ENCODE results near the gene ABTB2. TPM values are rescaled to one million over a fixed set of nuclear protein-coding genes. Genes with fewer than 3 reads are reported as not detected.

ABTB2 gene
- total RNA-seq, 1 experiment from 2014 or later: 5.5 TPM

- Histone ChIP-seq H3T11ph (ENCODE audit: low read length) (no peak overlapping the region), H3K14ac (ENCODE audit: insufficient read depth, low read length) (no peak overlapping the region), H3K4ac (ENCODE audit: low read depth, low read length) (no peak overlapping the region), H2BK120ac (ENCODE audit: low read depth, low read length, poor library complexity, severe bottlenecking) (no peak overlapping the region), H4K20me1 (ENCODE audit: control insufficient read depth, insufficient read depth, insufficient read length) (no peaks in the 10 kb centered on the region), H3K9me3 (ENCODE audit: control insufficient read depth, low read depth, low read length) (no peaks in the 10 kb centered on the region), H3K27ac (ENCODE audit: insufficient read length, low read depth, low read length) (no peak overlapping the region), H4K5ac (ENCODE audit: insufficient read length, low read depth, low read length) (no peak overlapping the region), H3K79me1 (ENCODE audit: insufficient read depth, low read depth, low read length, poor library complexity, severe bottlenecking) (no peaks in the 10 kb centered on the region), H2AK5ac (ENCODE audit: insufficient read length, low read length) (no peak overlapping the region), H3K18ac (ENCODE audit: insufficient read length, low read depth, low read length) (no peak overlapping the region), H3K79me2 (ENCODE audit: insufficient read depth, low read length) (no peaks in the 10 kb centered on the region), H3K23me2 (ENCODE audit: insufficient read length, low read depth, low read length, poor library complexity, severe bottlenecking) (no peaks in the 10 kb centered on the region), H2BK15ac (ENCODE audit: low read depth, low read length) (no peak overlapping the region), H3K27me3 (ENCODE audit: insufficient read depth, low read length) (no peaks in the 10 kb centered on the region), H2BK12ac (ENCODE audit: insufficient read length, low read depth, low read length) (no peak overlapping the region), H2BK5ac (ENCODE audit: insufficient read length, low read length) (no peak overlapping the region), H2BK20ac (ENCODE audit: low read depth, low read length, poor library complexity, severe bottlenecking) (no peak overlapping the region), H4K91ac (ENCODE audit: insufficient read length, low read depth, low read length) (no peak overlapping the region), H2AFZ (ENCODE audit: low read length) (no peak overlapping the region), H3K4me2 (ENCODE audit: insufficient read depth, insufficient read length, low read length) (no peak overlapping the region), H3K23ac (ENCODE audit: insufficient read length, low read depth, low read length) (no peak overlapping the region), H3K56ac (ENCODE audit: insufficient read length, low read depth, low read length) (no peak overlapping the region), H4K8ac (replicated peaks; ENCODE audit: insufficient read length, low read depth, low read length) (no peak overlapping the region), H3K9ac (ENCODE audit: extremely low read depth, insufficient read length, low read length) (no peak overlapping the region), H3K4me1 (ENCODE audit: insufficient read depth, low read length) (no peaks in the 10 kb centered on the region)
- Mint-ChIP-seq H3K9me3 (no peaks in the 10 kb centered on the region), H3K27me3 (ENCODE audit: low read depth) (no peaks in the 10 kb centered on the region; the same call in 1 of the 2 replicates), H3K4me3 (no peak overlapping the region), H3K36me3 (ENCODE audit: insufficient read depth in 1 of 3, low read depth in 3 of 3) (no peaks in the 10 kb centered on the region), H3K27ac (no peak overlapping the region), H3K4me1 (peaks cover 11 to 20% of the 10 kb centered on the region in 2 experiments)
- TF ChIP-seq CTCF (conservative IDR thresholded peaks at IDR 0.05): no peak
- DNase-seq: no peak
- no CpG with 5 or more reads among the region's 7 CpGs for WGBS (ENCODE audit: extremely low coverage, insufficient read length, low lambda C conversion rate)
Observed at GRCh38 chr11:34252015-34252414, 105.8 kb downstream of the ABTB2 start.
